Gastroesophageal sphincter (tissue), 4 donors: ENCODE measurements around the gene TRAPPC11. TPM values are rescaled to one million over a fixed set of nuclear protein-coding genes. Genes with fewer than 3 reads are reported as not detected.

Source experiments
- ATAC-seq: fragments of 150-250 bp; one replicate; pipeline ENCODE4 v1.9.1; 2016; ENCODE audit warnings: mild to moderate bottlenecking, moderate library complexity
- H3K27ac ChIP-seq, 4 donors: fragments of 200-600 bp; sonication (generic) in 3 of 4; 1 replicate in 3 of 4; 2 replicates in 1 of 4; pipeline ENCODE4 v1.5.1; 2016 to 2019
- H3K27me3 ChIP-seq: fragments of 200-600 bp; sonication (generic); one replicate; pipeline ENCODE4 v1.5.1; 2019
- H3K36me3 ChIP-seq, 2 donors: fragments of 200-600 bp; sonication (generic); one replicate each; pipeline ENCODE4 v1.5.1; 2019; ENCODE audit warnings: control low read depth in 1 of 2
- H3K4me1 ChIP-seq, 3 donors: fragments of 200-600 bp; sonication (generic); 1 replicate in 2 of 3; 2 replicates in 1 of 3; pipeline ENCODE4 v1.5.1; 2016 to 2019; ENCODE audit warnings: control low read depth in 2 of 3
- H3K4me3 ChIP-seq, 2 donors: fragments of 200-600 bp; sonication (generic); one replicate each; pipeline ENCODE4 v1.5.1; 2019; ENCODE audit warnings: mild to moderate bottlenecking in 1 of 2, moderate library complexity in 1 of 2
- H3K9me3 ChIP-seq, 3 donors: fragments of 200-600 bp; sonication (generic); one replicate each; pipeline ENCODE4 v1.5.1; 2017 to 2019; ENCODE audit warnings: control low read depth in 2 of 3
- CTCF ChIP-seq, 4 experiments: fragments of 200-600 bp in 2 of 4; fragments of 450-650 bp in 2 of 4; sonication (generic) in 1 of 4; IDR thresholded peaks; one replicate each; pipeline ENCODE4 v1.5.1; 2017 to 2019; ENCODE audit warnings: antibody characterized with exemption in 4 of 4, mild to moderate bottlenecking in 2 of 4, moderate library complexity in 2 of 4
- EP300 ChIP-seq: sonication (generic); formaldehyde crosslinking; IDR thresholded peaks from one replicate; pipeline ENCODE4 v1.6.1; 2017; ENCODE audit warnings: antibody characterized with exemption, mild to moderate bottlenecking
- POLR2A ChIP-seq, 2 donors: fragments of 450-650 bp; IDR thresholded peaks; one replicate each; pipeline ENCODE4 v1.6.1; 2017; ENCODE audit warnings: antibody characterized with exemption in 2 of 2, mild to moderate bottlenecking in 2 of 2, moderate library complexity in 1 of 2
- POLR2AphosphoS5 ChIP-seq: sonication (generic); formaldehyde crosslinking; IDR thresholded peaks from one replicate; pipeline ENCODE4 v1.6.1; 2017; ENCODE audit warnings: antibody characterized with exemption
- WGBS, 2 donors: methylation state at CpG; one replicate each; pipeline ENCODE4 v1.1.5; 2018; ENCODE audit warnings: low coverage in 1 of 2; 5-methylcytosine and 5-hydroxymethylcytosine counted together
- total RNA-seq, 4 donors: library from RNA; depleted of rRNA; stranded (reverse); fragments of >200 nt; gene quantifications; one replicate each; pipeline ENCODE4 v1.1.0, GENCODE V29; 2016

TRAPPC11 gene
- total RNA-seq, 4 donors from 2014 or later = 42.1 to 57.5 (median 54.7) TPM

- H3K4me3 ChIP-seq = no peak overlapping the region
- H3K4me1 ChIP-seq = no peaks in the 10 kb centered on the region
- H3K27me3 ChIP-seq = no peaks in the 10 kb centered on the region
- peaks cover 0 to 99% of the 10 kb centered on the region in 2 donors for H3K36me3 ChIP-seq
- TF ChIP-seq POLR2A (IDR thresholded peaks at IDR 0.05) (no peak), CTCF (IDR thresholded peaks at IDR 0.05) (no peak), POLR2AphosphoS5 (no peak), EP300 (no peak)
- H3K9me3 ChIP-seq = no peaks in the 10 kb centered on the region
- ATAC-seq = no peak
- WGBS, 2 donors = 95 to 100% methylated on average over 1 to 7 of the region's 12 CpGs
- H3K27ac ChIP-seq = no peak overlapping the region
Observed at GRCh38 chr4:183670960-183671555, 12.0 kb downstream of the TRAPPC11 start.

GRCh38 chr4:183674153-183674552, 15.1 kb downstream of the TRAPPC11 start:
- no peaks in the 10 kb centered on the region for H3K27me3 ChIP-seq
- no peaks in the 10 kb centered on the region for H3K4me1 ChIP-seq
- TF ChIP-seq POLR2A (IDR thresholded peaks at IDR 0.05) = no peak
- peaks cover 0 to 98% of the 10 kb centered on the region in 2 donors for H3K36me3 ChIP-seq
- no peak overlapping the region for H3K27ac ChIP-seq
- no peaks in the 10 kb centered on the region for H3K9me3 ChIP-seq
- no peak for ATAC-seq
- no peak overlapping the region for H3K4me3 ChIP-seq
- 64 to 86% methylated on average over 2 to 3 of the region's 3 CpGs for WGBS, 2 donors

- ATAC-seq = no peak
- no peaks in the 10 kb centered on the region for H3K27me3 ChIP-seq
- H3K9me3 ChIP-seq = no peaks in the 10 kb centered on the region
- no peak overlapping the region for H3K4me3 ChIP-seq
- 74 to 89% methylated on average over 4 of the region's 4 CpGs for WGBS, 2 donors
- TF ChIP-seq EP300 (no peak), POLR2AphosphoS5 (no peak), CTCF (IDR thresholded peaks at IDR 0.05) (no peak), POLR2A (IDR thresholded peaks at IDR 0.05) (no peak)
- H3K4me1 ChIP-seq = no peaks in the 10 kb centered on the region
- H3K36me3 ChIP-seq = peaks cover 0 to 96% of the 10 kb centered on the region in 2 donors
- H3K27ac ChIP-seq = no peak overlapping the region
Observed at GRCh38 chr4:183675625-183676024, 16.5 kb downstream of the TRAPPC11 start.

GRCh38 chr4:183681119-183681518, 22.0 kb downstream of the TRAPPC11 start:
- Histone ChIP-seq H3K27me3 (no peaks in the 10 kb centered on the region), H3K4me1 (no peaks in the 10 kb centered on the region), H3K27ac (no peak overlapping the region), H3K4me3 (no peak overlapping the region), H3K36me3 (peaks cover 0 to 95% of the 10 kb centered on the region in 2 donors), H3K9me3 (no peaks in the 10 kb centered on the region)
- TF ChIP-seq POLR2A (IDR thresholded peaks at IDR 0.05) (no peak), EP300 (no peak)
- ATAC-seq = no peak
- WGBS, 2 donors = 76 to 88% methylated on average over 2 to 4 of the region's 4 CpGs

GRCh38 chr4:183686461-183686860, 27.4 kb downstream of the TRAPPC11 start:
- Histone ChIP-seq H3K4me1 (no peaks in the 10 kb centered on the region), H3K9me3 (no peaks in the 10 kb centered on the region), H3K36me3 (peaks cover 0 to 97% of the 10 kb centered on the region in 2 donors), H3K27me3 (no peaks in the 10 kb centered on the region), H3K4me3 (no peak overlapping the region), H3K27ac (no peak overlapping the region)
- no peak for ATAC-seq
- WGBS, 2 donors = 65 to 70% methylated on average over 2 of the region's 2 CpGs
- TF ChIP-seq POLR2AphosphoS5 (no peak), POLR2A (IDR thresholded peaks at IDR 0.05) (no peak)

- H3K4me3 ChIP-seq = no peak overlapping the region
- peaks cover 0 to 100% of the 10 kb centered on the region in 2 donors for H3K36me3 ChIP-seq
- H3K4me1 ChIP-seq = no peaks in the 10 kb centered on the region
- no peaks in the 10 kb centered on the region for H3K9me3 ChIP-seq
- no peak for TF ChIP-seq POLR2A (IDR thresholded peaks at IDR 0.05)
- no peak for TF ChIP-seq CTCF (IDR thresholded peaks at IDR 0.05)
- no peak for TF ChIP-seq POLR2AphosphoS5
- no peak for TF ChIP-seq EP300
- no peak for ATAC-seq
- WGBS, 2 donors = 59 to 89% methylated on average over 6 of the region's 6 CpGs
- H3K27ac ChIP-seq = no peak overlapping the region
- H3K27me3 ChIP-seq = no peaks in the 10 kb centered on the region
Observed at GRCh38 chr4:183688216-183688615, 29.1 kb downstream of the TRAPPC11 start.
